ENCODE data around the gene DNAJC1. TPM values are rescaled to one million over a fixed set of nuclear protein-coding genes. Genes with fewer than 3 reads are reported as not detected.

The DNAJC1 gene
- total RNA-seq, 3 donors from 2014 or later: 26.3 to 31.5 (median 30.3) TPM

DNA sequence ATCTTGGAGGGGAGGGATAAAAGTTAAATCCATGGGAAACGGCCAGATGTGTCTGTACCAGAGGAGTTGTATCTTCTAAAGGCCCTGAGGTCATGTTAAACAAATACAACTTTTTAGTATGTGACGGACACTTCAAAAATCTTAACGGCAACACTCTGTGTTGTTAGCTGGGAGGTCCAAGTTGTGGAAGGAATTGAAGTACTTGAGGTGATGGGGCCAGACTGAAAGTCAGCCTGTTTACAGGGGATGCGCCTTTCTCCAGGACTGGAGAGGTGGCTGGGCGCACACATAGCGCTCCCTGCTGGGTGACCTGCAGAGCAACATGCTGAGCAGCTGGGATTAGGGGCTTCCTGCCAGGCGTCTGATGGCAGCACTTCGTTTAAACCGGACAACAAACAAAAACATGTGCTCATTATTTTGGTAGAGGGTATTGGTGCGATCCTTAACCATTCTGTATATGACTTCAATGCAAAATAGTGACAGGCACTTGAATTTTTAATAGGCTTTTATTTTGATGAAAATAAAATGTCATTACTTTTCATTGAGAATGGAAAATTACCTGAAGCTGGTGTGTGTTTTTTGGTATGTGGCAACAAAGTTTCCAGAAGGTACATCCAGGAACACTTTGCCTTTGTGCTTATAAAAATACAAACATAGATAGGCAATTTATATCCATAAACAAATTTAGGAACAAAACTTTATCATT, 271.3 kb downstream of the DNAJC1 start:
- Histone ChIP-seq H3K9me3 (no peaks in the 10 kb centered on the region), H3K4me1 (ENCODE audit: low read depth) (peaks cover 4% of the 10 kb centered on the region), H3K4me3 (no peak overlapping the region), H3K36me3 (ENCODE audit: low read depth) (no peaks in the 10 kb centered on the region)
- intact Hi-C loops (cut with DNase I, micrococcal nuclease): no loop called here
- ATAC-seq (peak; percentile 61), DNase-seq (peak in 1 of 3 donors; percentile 17)
- peak; percentile 43 for TF ChIP-seq CTCF (IDR thresholded peaks at IDR 0.05)

DNA sequence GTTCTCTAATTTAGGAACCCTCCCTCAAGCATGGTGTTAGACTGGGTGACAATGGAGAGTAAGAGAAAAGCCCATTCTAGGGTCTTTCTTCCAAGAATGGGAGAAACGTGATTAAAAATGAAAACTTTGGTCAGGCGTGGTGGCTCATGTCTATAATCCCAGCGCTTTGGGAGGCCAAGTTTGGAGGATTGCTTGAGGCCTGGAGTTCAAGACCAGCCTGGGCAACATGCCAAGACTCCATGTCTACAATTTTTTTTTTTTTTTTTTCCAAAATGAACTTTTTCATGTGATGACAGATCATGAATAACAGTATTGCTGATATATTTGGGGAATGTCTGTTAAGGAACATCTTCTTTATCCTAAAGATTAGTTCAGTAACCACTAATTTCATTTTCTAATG, 274.9 kb downstream of the DNAJC1 start:
- TF ChIP-seq CTCF (IDR thresholded peaks at IDR 0.05): no peak
- intact Hi-C loops (cut with DNase I, micrococcal nuclease): loop anchor here in 1 of 2 donors (10.0 kb wide), 1 partner anchor 234 kb away; no protein-coding TSS in a partner anchor
- H3K9me3 ChIP-seq: no peaks in the 10 kb centered on the region
- DNase-seq (no peak), ATAC-seq (no peak)
- H3K4me1 ChIP-seq (ENCODE audit: low read depth): peaks cover 26% of the 10 kb centered on the region
- H3K36me3 ChIP-seq (ENCODE audit: low read depth): no peaks in the 10 kb centered on the region
- no peak overlapping the region for H3K4me3 ChIP-seq

- intact Hi-C loops (cut with DNase I, micrococcal nuclease): loop anchor here in 1 of 2 donors (10.0 kb wide), 1 partner anchor 233 kb away; no protein-coding TSS in a partner anchor
- TF ChIP-seq CTCF (IDR thresholded peaks at IDR 0.05): no peak
- Histone ChIP-seq H3K36me3 (ENCODE audit: low read depth) (no peaks in the 10 kb centered on the region), H3K9me3 (no peaks in the 10 kb centered on the region), H3K4me3 (no peak overlapping the region), H3K4me1 (ENCODE audit: low read depth) (peaks cover 26% of the 10 kb centered on the region)
- DNase-seq (peak in 1 of 3 donors; percentile 71), ATAC-seq (peak; percentile 89)
Observed at GRCh38 chr10:21727452-21728168, 275.9 kb downstream of the DNAJC1 start.

GRCh38 chr10:21726601-21727225, 276.8 kb downstream of the DNAJC1 start:
- DNase-seq (no peak), ATAC-seq (no peak)
- no peak for TF ChIP-seq CTCF (IDR thresholded peaks at IDR 0.05)
- H3K4me1 ChIP-seq (ENCODE audit: low read depth): peaks cover 26% of the 10 kb centered on the region
- intact Hi-C loops (cut with DNase I, micrococcal nuclease): loop anchor here in 1 of 2 donors (10.0 kb wide), 1 partner anchor 232 kb away; no protein-coding TSS in a partner anchor
- no peaks in the 10 kb centered on the region for H3K36me3 ChIP-seq (ENCODE audit: low read depth)
- H3K9me3 ChIP-seq: no peaks in the 10 kb centered on the region
- H3K4me3 ChIP-seq: no peak overlapping the region

DNA sequence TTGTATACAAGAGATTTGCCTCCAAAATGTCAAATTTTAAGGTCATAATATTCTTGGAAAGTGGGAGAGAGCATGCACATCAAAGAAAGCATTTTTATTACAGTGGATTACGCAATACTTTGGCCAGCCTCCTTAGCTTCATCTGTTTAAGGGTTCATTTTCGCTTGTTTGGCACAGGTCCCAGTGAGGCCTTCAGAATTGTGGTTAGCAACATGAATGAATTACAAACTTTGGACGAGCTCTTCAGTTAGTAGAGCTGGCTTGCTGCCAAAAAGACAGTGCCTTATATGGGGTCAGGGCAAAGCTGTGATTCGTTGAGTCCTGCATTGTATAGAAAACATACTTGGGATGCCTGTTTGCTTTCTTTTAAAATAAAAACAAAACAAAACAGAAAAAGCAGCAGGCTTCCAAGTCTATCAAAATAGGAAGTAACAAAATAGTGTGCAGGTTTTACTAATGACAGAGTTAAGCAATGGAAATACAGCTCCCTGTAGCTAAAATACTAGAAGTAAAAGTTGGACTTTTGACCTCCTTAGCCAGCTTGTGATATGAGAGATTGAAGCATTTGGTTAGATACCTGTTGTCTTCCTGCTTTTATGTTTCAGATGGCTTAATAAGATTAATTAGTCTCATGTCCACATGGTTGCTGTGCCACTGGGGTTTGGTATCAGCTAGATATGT, 278.7 kb downstream of the DNAJC1 start:
- no peak for TF ChIP-seq CTCF (IDR thresholded peaks at IDR 0.05)
- no peaks in the 10 kb centered on the region for H3K9me3 ChIP-seq
- peak; percentile 87 for ATAC-seq

More for the DNA sequence above, 278.7 kb downstream of the DNAJC1 start:
- DNase-seq: peak in 2 of 3 donors; percentile 61 to 96
- H3K4me1 ChIP-seq (ENCODE audit: low read depth): peaks cover 26% of the 10 kb centered on the region
- no peak overlapping the region for H3K4me3 ChIP-seq
- intact Hi-C loops (cut with DNase I, micrococcal nuclease): loop anchor here in 1 of 2 donors (10.0 kb wide), 1 partner anchor 230 kb away; no protein-coding TSS in a partner anchor
- H3K36me3 ChIP-seq (ENCODE audit: low read depth): no peaks in the 10 kb centered on the region

Measured in mucosa of descending colon (tissue), 3 donors.